ENCODE results near the gene ANKRD9.
"Not testable (repeated sequence)": the region's sequence is repeated elsewhere in the genome, so short reads cannot be mapped to it uniquely, and the experiment has no call there.

ANKRD9 gene

DNA sequence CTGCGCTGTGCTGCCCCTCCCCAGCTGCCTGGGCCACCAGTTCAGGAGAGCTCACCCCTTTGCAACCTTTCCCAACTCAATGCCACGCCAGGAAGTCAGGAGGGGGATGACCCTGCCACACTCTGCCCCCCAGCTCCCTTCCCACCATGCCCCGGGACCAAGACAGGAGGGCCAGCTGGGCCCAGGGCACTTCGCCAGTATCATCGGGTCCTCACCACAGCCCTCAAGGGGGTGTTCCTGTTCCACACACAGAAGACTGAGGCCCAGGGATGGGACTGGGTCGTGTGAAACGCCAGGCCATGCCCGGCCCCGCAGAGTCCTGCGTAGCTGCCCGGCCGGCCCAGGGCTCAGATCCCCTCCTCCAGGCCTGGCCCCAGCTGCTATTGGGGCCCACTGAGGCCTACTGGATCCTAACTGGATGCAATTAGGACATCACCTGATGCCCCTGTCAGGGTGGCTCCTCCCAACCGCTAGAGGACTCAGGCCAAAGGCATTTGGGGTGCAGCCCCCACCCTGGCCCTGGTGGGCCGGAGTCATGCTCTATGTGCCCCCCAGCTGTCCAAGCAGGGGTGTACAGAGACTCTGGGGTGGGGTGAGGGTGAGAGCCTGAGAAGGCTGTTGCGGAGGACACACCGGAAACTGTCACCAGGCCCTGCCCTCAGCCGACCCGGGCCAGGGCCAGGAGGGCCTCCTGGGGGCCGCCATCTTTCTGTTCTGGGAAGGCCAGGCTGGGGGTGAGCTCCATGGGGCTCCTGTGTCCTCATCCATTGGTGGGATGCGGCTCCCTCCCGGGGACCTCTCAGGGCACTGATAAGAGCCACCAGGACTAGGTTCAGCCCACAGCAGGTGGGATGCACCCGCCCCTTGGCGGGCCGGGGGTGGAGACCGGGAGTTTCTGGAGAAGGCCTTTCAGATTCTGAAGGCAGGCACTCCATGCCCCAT is 29.3 kb upstream of the ANKRD9 start:
- DNase-seq: no peak

DNA sequence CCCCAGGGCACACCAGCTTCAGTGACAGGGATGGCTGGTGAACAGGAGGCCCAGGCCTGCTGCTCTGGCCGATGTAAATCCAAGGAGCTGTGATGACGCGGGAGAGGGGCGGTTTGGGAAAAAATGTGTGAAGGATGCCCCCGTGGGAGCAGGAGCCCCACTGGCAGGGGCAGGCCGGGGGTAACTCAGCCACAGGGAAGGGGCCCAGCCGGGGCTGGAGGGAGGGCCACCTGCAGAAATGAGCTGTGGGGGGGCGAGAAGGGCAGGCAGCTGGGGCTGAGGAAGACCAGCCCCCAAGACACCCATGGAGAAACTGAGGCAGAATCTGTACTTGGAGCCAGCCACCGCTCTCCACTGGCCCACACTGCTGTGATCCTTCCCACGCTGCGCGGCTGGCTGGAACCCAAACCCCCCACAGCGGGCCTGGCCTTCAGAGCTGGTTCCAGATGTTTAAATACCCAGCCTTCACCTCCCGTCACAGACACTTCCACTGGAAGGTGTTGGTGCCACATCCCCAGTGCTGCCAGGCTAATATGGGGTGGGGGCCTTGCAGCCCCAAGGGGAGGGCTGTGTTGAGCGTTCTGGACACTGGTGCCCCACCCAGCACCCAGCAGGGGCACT is 28.5 kb upstream of the ANKRD9 start:
- DNase-seq: no peak

DNA sequence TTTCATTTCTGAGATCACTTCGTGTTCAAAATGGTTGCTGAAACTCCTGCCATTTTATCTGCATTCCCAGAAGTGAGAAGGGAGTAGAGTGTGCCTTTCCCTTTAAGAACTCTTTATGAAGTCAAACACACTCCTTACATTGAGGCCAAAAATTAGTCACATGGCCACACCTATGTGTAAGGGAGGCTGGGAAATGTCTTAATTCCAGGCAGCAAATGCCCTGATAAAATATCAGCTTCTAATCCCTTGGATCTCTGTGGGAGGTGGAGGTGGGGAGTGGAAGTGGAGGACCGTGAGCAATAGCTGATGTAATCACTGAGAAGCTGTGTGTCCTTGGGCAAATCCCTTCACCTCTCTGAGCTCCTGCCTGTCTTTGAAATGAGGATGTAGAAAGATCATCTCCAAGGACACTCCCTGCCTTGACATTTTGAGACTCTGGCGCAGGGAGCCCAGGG is 22.7 kb upstream of the ANKRD9 start:
- DNase-seq: no peak

DNA sequence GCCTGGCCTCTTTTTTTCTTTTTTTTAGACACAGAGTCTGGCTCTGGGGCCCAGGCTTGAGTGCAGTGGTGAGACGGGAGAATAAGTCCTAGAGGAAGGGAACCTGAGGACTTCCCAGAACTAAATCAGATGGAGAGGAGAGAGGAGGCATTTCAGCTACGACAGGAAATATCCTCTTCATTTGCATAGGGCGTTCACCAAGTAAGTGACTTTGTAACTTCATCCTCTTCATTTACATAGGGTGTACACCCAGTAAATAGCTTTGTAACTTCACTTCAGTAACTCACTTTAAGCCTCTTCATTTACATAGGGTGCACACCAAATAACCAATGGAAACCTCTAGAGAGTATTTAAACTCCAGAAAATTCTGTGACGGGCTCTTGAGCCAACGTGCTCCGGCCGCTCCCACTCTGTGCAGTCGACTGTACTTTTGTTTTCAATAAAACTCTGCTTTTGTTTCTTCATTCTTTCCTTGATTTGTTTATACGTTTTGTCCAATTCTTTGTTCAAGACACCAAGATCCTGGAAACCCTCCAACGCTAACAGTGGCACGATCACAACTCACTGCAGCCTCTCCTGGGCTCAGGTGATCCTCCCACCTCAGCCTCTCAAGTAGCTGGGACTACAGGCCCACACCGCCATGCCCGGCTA is 21.4 kb upstream of the ANKRD9 start:
- DNase-seq: no peak

DNA sequence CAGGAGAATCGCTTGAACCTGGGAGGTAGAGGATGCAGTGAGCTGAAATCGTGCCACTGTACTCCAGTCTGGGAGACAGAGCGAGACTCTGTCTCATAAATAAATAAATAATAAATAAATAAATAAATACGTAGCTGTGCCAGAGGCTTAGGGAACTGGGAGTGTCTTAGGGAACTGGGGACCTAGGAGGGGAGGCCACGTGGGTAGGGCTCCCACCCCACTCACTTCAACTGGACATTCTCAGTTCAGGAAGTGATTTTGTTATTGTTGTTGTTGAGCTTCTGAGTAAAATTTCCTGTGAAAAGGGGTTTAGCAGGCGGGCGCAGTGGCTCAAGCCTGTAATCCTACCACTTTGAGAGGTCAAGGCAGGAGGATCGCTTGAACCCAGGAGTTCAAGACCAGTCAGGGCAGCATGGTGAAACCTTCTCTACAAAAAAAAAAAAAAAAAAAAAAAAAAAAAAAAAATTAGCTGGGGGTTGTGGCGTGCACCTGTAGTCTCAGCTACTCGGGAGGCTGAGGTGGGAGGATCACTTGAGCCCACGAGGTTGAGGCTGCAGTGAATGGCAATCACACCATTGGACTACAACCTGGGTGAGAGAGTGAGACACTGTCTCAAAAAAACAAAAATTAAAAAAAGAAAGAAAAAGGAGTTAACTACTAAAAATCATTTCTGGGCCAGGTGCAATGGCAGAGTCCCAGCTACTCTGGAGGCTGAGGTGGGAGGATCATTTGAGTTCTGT is 19.0 kb upstream of the ANKRD9 start:
- DNase-seq: no peak

DNA sequence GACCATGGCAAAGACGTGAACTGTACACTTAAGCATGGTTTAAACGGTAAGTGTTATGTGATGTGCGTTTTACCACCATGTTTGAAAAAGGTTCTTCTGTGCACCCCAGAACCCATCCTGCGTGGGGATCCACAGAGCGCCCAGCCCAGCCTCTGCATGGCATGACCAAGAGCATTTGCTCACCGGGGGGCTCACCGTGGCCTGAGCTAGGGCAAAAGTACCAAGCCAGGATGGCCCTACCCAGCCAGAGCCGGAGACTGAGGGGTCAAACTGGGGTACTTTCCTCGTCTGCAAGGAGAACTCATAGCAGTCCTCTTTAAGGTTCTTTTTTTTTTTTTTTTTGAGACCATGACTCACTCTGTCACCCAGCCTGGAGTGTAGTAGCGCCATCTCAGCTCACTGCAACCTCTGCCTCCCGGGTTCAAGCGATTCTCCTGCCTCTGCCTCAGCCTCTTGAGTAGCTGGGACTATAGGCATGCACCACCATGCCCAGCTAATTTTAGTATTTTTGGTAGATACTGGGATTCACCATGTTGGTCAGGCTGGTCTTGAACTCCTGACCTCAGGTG is 16.4 kb upstream of the ANKRD9 start:
- no peak for DNase-seq

DNA sequence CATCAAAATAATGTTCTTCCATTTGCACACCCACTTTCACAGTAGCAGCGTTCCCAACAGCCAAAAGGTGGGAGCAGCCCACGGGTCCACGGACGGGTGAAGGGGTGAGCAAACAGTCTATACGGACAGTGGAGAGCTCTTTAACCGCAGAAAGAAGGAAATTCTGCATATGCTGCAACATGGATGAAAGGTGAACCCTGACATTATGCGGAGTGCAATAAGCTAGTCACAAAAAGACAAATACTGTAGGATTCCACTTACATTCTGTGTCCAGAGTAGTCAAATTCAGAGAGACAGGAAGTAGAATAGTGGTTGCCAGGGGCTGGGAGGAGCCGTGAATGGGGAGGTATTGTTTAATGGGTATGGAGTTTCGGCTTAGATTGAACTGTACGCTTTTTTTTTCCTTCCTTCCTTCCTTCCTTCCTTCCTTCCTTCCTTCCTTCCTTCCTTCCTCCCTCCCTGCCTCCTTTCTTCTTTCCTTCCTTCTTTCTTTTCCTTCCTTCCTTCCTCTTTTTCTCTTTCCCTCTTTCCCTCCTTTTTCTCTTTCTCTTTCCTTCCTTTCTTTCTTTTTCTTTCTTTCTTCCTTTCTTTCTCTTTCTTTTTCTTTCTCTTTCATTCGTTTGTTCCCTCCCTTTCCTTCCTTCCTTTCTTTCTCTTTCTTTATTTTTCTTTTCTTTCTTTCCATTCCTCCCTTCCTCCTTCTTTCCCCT is 15.8 kb upstream of the ANKRD9 start:
- DNase-seq: no peak

DNA sequence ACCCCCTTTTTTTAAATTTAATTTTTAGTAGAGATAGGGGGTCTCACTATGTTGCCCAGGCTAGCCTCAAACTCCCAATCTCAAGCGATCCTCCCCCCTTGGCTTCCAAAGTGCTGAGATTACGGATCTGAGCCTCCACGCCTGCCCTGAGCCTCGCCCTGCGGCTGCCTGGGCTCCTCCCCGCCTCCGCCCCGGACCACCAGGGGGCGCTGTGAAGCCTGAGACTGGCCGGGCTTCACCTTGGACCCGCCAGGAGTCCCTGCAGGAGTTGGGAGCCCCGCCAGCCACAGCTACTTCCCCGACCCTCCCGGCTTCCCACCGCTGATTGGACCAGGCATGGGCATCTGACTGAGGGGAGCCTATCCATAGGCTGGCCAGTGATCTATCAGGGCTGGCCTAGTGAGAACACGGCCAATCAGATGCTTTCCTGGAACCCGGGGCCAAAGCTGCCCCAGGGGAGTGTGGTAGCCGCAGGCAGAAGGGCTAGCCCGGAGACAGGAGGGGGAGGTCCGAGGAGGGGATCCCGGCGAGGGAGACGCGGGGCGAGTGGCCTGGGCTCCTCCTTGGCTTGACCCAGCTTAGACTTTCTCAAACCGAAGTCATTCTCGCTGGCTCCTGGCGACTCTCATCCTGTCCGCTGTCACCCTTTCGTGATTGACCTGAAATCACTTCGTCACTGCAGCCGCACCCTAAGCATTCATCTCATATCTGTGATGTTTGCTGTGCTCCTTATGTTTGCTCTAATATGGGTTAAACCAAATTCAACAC is 15.1 kb upstream of the ANKRD9 start:
- peak; percentile 92 for DNase-seq

DNA sequence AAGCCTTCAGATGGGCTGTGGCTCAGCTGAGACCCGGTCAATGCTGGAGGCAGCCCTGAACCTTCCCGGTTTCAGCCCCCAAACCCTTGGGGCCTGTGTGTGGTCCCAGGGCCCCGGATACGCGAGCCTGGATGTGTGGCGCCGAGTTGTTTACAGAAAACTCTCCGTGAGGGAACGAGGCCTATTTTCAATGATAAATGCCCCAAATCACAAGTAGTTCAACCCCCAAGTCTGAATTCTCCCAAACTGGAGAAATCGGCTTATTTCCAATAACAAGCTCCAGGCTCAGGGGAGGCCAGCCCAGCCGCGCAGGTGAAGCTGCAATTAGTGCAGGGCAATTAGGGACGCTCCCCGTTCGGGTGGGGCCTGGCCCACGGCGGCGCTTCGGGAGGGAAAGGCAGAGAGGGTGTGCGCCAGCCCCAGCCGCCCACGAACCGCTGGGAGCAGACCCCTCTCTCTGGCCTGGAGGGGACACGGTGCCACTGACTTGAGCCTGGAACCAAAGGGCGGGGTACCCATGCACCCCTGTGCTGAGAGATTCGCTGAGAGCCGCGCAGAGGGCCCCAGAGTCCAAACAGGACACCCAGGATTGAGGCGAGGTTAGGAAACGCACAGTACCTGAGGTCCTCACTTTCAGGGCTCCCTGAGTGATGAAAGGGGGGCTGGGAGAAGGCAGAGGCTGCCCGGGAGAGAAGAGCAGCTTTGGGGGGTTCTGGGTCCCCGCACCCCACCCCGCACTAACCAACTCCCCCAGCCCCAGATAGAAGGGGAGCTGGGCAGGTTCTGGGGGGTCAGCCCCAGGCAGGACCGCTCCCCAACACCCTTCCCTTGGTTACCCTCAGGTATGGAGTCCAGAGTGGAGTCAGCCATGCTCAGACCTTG is 14.2 kb upstream of the ANKRD9 start:
- DNase-seq: no peak

DNA sequence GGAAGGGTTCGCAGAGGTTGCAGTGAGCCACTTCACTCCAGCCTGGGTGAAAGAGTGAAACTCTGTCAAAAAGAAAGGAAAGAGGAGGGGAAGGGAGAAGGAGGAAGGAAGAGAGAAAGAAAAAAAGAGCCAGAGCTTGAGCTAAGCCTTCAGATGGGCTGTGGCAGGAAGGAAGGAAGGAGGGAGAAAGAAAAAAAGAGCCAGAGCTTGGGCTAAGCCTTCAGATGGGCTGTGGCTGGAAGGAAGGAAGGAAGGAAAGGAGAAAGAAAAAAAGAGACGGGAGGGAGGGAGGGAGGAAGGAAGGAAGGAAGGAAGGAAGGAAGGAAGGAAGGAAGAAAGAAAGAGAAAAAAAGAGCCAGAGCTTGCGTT is 13.6 kb upstream of the ANKRD9 start:
- DNase-seq: no peak

DNA sequence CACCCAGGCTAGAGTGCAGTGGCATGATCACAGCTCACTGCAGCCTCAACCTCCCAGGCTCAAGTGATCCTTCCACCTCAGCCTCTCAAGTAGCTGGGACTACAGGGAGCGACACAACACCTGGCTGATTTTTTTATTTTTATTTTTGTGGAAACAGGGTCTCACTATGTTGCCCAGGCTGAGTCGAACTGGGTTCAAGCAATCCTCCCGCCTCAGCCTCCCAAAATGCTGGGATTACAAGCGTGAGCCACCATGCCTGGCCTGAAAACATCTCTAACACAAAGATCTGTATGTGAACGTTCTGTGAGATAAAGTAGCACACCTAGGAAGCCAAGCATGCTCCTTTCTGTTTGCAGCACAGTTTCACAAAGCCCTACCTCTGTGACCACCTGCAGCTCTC is 10.1 kb upstream of the ANKRD9 start:
- DNase-seq: not testable (repeated sequence)

DNA sequence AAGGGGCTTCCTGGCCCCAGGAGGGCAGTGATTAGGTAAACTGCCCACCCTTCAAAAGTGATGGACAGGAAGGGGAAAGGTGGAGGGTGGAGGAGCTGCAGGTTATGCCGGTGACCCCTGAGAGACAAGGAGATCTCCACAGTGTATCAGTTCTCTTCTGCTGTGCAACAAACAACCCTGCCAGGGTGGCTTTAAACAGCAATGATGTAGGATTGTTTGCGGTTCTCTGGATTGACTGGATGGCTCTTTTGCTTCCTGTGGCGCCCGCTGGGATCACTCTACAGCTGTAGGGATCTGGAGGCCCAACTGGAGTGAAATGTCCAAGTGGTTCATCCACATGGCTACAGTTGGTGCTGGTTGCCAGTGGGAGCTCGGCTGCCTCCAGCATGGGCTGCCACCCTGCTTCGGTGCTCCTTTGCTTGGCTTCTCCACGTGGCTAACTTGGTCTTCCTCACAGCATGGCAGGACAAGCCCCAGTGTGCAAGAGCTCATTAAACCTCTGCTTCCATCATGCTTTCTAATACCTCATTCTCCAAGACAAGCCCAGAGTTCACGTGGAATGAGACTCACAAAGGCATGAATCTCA is 8.6 kb upstream of the ANKRD9 start:
- no peak for DNase-seq

DNA sequence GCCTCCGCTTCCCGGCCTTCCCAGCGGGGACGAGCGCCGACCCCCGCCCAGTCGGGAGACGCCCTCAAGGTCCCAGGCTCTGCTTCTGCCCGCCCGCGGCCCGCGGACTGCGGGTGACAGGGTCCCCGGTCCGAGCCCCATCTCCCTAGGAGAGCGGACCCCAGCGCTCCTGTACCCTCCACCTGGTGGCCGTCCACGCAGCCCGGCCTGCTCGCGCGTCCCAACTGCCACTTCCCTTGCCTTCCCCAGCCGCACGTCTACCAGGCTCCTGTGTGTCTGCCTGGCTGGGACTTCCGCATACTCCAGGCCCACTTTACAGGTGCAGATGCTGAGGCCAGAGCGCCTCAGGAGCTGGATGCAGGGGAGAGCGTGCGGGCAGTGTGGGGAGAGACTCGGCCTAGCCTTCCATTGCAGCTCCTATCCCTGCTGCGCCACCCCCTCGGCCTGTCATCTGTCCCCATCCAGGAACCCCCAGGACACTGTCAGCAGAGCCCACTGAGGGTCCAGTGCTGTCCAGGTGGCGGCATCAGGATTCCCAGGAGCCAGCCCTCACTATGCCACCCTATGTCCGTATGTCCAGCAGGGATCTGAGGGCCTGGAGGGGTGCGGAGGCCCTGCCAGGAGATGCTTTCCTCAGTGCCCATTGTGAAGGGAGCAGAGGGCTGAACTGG is 8.0 kb upstream of the ANKRD9 start:
- DNase-seq: no peak

DNA sequence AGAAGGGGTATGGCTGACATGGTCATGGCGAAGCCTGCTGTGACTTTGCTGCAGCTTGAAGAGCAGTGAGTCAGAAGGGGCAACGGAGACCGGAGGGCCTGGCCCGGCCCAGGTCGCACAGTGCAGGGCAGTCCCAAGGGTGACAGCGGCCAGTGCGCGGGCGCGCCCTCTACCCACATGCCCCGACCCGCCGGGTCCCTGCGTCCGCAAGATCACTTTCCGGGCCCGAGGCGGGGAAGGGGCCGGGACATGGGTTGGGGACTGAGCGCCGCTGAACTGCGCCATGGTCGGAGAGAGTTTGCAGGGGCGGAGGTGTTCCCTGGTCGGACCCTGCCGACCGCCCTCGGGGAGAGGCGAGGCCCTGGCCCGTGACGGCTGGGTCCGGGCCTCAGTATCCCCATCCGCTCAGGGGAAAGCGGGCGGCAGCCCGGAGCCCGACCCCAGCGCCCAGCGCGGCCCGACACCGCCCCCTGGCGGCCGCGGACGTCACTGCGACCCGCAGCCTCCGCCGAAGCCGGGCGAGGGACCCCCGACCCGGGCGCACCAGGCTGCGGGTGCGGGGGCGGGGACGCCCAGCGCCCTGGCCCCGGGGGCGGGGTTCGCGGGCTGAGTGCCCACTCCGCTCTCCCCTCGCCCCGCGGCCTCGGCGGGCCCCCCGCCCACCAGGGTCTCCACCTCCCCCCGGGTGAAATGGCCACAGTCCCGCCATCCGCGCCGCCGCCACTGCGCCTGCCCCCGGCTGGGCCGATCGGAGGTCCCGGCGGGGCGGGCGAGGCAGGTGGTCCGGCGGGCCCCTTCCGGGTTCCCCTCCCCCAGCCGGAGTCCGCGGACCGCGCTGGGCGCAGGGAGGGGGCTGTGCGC is 7.2 kb upstream of the ANKRD9 start:
- peak; percentile 72 for DNase-seq

DNA sequence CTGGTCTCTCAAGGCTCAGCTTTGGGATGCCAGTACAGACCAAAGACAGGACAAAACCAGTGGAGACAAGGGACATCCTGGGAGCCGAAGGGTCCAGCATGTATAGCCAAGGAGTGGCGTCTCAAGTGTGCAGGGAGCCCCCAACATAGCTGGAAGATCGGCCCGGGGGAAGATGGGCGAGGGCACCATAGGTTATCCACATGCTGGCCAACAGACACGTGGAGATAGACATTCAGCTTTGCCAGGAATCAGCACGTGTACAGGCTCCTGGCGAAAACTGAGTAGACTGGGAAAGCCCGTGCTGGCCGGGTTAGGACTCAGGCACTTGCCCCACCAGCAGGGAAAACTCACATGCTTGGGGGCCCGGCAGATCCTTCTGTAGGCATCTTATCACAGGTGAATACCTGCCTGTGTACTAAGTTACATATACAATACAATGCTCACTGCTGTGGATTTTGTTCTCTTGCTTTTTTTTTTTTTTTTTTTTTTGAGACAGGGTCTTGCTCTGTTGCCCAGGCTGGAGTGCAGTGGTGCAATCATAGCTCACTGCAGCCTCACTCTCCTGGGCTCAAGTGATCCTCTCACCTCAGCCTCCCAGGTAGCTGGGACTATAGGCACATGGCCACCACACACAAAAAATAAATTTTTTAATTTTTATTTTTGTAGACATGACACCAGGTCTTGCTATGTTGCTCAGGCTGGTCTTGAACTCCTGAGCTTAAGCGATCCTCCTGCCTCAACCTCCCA is 5.6 kb upstream of the ANKRD9 start:
- DNase-seq: no peak

DNA sequence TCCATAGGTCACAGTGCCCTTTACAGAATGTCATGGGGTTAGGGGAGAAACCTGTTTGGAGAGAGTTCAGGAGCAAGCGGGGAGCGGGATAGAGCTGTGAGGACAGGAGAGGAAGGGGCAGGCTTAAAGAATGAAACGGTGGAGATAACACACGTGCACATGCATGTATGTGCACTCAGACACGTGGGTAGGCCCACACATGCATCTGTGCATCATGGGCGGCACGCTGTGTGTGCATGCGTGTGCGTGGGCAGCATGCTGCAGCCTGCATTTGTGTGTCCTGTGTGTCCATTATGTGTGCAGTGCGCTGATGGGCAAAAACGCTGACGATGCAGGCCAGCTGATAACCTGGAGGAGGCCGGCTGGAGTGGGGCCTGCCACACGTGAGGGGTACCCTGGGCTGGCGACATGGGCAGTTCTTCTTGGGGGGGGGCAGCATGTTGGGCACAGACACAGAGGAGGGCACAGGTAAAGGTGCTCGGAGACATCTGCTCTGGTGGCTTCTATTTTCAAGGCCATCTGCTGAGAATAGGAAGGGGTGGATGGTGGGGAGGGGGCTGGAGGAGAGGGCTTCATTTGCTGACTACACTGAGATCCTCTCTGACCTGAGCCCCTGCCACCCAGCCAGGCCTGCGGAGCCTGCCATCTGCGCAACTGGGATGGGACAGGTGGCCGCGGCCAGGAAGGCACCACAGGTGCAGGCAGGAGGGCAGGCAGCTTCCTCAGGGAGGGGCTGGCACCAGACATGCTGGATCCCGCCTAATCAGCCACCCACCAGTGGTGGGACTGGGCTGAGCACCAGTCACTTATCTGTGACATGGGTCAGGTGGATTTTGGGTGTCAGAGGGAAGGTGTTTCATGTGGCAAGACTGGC is 4.6 kb upstream of the ANKRD9 start:
- no peak for DNase-seq

All from activated CD8-positive, alpha-beta memory T cell treated with anti-CD3 and anti-CD28 coated beads, Interleukin-2, amount 50 U/mL, for 4 hours (primary cell).